Renal cortical epithelial cell (primary cell): ENCODE measurements around the gene NVL. TPM values are rescaled to one million over a fixed set of nuclear protein-coding genes. Genes with fewer than 3 reads are reported as not detected.

Source experiments
- DNase-seq: peaks from one replicate; pipeline ENCODE4 v3.0.0-alpha.2; 2011; ENCODE audit warnings: low read depth
- total RNA-seq: library from RNA; depleted of rRNA; stranded (reverse); fragments of >200 nt; gene quantifications from 2 replicates; pipeline ENCODE4 v1.2.3, GENCODE V29; 2014

NVL gene
- total RNA-seq, 1 donor from 2014 or later, result 32.1 TPM

DNA sequence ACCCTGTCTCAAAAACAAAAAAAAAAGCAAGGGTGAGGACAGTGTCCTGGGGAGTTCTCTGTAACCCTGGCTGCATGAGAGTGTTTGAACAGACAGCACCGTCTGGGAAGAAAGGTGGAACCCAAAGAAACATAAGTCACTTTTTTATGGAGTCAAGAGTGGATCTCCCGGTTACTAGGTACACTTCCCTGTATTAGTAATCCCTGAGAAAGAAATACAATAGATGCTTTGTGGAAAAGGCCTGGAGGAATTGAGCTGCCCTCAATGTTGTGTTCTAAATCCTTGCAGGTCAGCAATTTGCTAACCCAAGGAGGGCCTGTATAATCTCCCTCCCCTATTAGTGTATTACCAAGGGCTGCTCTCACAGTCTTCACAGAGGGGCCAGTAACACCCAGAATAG lies 130.3 kb downstream of the NVL start:
- peak; percentile 65 for DNase-seq

DNA sequence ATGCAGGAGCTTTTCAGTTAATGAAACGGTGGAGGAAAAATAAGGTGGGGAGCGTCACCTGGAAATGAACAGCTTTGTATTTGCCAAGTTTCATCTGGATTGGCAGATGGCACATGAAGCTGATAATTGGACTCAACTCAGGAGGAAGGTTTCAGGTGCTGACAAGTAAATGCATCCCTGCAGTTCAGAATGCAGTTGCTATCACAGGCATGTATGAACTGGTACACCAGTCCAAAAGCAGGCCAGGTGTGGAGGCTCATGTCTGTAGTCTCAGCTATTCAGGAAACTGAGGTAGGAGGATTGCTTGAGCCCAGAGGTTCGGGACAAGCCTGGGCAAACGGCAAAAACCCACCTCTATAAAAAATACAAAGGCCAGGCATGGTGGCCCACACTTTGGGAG lies 131.4 kb downstream of the NVL start:
- no peak for DNase-seq

DNA sequence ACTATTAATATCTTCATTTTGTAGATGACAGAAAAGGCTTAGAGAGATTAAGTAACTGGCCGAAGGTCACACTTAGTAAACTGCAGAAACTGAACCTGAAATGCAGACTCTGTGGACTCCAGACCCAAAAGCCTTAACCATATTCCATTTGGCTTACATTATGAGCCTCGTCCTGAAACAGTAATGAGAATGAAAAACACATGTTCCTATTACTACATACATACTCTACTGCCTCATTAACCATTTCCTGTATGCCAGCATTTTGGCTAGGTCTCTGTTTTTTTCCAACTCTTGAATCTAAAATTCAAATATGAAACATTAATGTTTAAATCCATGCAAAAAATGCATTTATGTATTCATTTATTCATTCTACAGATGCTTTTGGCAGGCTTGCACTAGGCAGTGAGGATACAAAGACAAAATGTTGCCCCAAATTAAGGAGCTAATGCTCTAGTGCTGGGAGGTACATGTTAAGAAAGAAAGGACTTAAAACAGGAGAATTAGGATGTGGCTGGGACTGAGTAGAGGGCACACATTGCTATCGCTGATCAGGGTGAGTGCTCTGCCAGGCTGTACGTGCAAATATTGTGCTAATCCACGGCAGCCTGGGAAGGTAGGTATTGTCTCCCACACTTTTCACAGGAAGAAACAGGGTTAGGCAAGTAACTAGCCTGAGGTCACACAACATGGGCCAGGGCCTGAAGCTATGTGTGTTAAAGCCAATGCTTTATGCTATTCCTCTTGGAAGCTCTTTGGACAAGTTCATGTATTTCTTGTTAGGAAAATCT lies 133.0 kb downstream of the NVL start:
- no peak for DNase-seq

DNA sequence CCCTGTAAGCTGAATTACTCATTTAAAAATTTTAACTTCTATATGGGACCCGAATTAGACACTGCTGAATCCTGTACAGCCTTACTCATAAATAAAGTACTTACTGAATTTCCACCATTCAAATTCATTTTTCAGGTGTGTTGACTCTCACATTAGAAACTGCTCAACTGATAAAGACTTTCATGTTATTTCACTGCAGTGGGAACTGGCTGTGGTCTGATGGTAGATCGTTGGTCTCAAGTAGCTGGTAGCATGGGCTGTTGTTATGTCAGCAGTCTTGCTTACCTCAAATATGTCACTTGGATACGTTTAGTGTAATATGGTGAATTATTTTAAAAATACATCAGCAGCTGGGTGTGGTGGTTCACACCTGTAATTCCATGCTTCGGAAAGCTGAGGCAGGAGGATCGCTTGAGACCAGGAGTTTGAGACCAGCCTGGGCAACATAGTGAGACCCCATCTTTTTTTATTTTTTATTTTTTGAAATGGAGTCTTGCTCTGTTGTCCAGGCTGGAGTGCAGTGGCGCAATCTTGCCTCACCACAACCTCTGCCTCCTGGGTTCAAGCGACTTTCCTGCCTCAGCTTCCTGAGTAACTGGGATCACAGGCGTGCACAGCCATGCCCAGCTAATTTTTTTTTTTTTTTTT lies 136.5 kb downstream of the NVL start:
- no peak for DNase-seq

DNA sequence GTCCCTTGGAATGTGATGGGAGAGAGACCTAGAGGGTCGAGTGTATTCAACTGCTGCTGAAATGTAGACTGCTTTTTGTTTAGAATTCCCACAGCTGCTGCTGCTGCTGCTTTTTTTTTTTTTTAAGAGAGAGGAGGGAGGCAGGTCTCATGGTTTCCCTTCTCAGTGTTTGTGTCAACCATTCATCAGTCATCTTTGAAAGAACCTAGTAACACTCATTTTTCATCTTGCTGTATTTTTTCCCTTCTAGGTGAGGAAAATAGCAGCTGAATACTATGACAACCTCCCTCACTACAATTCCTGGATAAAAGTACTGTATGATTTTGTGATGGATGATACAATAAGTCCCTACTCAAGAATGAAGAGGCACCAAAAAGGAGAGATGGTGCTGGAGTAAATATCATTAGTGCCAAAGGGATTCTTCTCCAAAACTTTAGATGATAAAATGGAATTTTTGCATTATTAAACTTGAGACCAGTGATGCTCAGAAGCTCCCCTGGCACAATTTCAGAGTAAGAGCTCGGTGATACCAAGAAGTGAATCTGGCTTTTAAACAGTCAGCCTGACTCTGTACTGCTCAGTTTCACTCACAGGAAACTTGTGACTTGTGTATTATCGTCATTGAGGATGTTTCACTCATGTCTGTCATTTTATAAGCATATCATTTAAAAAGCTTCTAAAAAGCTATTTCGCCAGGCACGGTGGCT lies 137.7 kb downstream of the NVL start:
- no peak for DNase-seq

DNA sequence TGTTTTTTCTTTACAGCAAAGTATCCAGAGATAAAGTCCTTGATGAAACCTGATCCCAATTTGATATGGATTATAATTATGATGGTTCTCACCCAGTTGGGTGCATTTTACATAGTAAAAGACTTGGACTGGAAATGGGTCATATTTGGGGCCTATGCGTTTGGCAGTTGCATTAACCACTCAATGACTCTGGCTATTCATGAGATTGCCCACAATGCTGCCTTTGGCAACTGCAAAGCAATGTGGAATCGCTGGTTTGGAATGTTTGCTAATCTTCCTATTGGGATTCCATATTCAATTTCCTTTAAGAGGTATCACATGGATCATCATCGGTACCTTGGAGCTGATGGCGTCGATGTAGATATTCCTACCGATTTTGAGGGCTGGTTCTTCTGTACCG lies 140.4 kb downstream of the NVL start:
- no peak for DNase-seq

DNA sequence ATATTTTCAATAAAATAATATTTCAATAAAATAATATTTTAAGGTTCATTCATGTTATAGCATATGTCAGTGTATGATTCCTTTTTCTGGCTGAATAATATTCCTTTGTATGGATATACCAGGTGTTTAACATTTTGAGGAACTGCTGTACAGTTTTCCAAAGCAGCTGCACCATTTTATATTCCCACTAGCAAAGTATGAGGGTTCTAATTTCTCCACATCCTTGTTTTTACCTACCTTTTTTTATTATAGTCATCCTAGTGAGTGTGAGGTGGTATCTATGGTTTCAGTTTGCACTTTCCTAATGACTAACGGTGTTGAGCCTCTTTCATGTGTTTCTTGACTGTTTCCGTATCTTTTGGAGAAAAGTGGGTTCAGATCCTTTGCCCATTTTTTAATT lies 141.7 kb downstream of the NVL start:
- no peak for DNase-seq

DNA sequence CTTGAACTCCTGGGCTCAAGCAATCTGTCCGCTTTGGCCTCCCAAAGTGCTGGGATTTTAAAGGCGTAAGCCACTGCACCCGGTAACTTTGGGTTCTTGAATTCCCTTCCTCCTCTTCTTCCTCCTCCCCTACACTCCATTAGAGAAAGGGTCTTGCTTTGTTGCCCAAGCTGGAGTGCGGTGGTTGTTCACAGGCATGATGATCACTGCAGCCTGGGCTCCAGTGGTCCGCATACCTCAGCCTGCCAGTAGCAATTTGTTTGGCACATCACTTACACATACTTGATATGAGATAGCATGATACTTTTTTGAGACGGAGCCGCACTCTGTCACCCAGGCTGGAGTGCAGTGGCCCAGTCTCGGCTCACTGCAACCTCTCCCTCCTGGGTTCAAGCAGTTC lies 144.8 kb downstream of the NVL start:
- DNase-seq, result no peak

DNA sequence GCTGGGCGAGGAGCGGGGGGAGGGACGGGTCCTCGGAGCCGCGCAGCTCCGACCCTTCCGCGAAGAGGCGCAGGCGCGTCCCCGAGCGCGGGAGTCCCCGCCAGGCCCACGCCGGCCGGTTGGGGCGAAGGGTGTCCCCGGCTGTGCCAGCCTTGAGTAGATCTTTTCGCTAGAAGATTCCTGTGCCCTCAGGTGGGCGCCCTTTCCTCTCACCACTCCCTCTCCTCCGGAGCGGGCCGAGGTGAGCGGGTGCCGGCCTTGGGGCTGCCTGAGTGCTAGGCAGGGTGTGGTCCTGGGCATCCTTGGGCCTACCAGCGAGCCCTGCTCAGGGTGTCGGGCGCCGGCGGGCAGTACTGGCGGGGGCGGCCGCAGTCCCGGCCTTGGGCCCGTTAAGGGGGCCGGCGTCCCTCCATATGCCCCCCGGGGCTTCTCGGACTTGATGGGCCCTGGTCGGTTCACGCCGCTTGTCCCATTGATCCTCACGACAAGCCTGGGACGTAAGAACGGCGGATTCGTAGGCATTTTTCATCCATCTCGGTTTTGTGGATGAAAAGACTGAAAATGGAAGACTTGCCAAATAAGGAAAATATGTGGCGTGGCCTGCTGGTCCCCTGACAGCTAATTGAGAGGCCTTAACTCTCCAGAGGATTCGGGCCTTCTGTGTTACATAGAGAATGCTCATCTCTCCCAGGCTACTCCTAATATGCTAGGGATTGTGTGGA lies 146.2 kb downstream of the NVL start:
- peak; percentile 43 for DNase-seq

DNA sequence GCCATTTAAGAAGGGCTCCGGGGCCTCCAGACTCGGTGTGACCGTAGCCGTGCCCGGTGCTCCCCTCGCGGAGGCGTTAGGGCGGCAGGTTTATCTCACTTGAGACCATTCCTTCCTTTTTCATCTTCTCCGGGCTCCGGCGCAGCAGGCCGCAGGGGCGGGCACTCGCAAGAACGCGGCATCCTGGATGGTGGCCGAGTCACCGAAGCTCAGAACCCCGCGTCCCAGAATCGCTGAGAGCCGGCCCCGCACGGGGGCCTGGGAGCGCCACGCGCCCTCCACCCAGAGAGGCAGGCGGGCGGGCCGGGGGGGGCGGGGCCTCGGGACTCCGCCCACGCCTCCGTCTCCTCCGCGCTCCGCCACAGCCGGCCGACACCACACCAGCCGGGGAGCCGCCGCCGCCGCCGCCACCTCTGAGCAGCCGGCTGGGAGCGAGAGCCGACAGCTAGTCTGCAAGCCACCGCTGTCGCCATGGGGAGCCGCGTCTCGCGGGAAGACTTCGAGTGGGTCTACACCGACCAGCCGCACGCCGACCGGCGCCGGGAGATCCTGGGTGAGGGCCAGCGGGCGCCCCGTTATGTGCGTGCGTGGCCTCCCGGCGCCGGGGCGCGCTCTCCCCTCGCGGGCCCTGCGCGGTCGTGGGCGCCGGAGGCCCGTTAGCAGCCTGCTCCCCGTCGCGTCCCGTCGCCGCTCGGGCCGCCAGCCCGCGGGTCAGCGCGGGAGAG lies 146.9 kb downstream of the NVL start, which contains the start of gene DEGS1:
Gene DEGS1, plus strand, starts transcription at position 375 of the 725 bp plus-strand sequence. Its CDS starts 97 bp downstream, at position 472.
- DNase-seq, result no peak

DNA sequence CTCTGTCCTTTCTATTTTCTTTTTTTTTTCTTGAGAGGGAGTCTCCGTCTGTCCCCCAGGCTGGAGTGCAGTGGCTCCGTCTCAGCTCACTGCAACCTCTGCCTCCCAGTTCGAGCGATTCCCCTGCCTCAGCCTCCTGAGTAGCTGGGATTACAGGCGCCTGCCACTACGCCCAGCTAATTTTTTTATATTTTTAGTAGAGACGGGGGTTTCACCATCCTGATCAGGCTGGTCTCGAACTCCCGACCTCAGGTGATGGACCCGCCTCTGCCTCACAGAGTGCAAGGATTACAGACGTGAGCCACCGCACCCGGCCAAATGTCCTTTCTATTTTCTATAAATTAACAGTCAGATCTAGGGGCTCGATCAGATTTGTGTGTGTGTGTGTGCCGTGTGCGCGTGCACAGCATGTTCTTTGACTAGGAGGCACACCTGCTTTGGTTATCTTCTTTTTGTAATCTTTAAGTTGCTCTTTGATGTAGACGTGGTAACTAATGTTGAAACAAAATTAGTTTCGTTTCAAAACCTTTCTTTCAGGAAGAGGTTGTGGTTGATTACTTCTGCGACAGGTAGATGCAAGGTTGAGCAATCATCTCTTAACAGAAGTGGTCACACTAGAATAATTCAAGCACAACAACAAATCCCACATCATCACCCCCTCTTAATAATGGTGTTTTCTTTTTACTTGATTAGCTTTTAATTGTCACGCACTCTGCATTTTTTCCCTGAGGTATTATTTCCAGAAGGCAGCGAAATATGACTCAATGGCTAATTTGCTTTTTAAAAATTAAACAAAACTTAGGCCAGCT lies 147.7 kb downstream of the NVL start:
- peak; percentile 98 for DNase-seq

DNA sequence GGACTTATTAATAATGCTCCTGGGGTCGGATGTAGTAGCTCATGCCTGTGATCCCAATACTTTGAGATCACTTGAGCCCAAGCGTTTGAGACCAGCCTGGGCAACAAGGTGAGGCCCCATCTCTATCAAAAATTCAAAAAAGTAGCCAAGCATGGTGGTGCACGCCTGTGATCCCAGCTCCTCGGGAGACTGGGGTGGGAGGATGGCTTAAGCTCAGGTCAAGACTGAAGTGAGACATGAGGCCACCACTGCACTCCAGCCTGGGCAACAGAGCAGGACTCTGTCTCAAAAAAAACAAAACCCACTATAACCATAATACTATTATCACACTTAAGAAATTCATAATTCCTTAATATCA lies 148.5 kb downstream of the NVL start:
- no peak for DNase-seq

DNA sequence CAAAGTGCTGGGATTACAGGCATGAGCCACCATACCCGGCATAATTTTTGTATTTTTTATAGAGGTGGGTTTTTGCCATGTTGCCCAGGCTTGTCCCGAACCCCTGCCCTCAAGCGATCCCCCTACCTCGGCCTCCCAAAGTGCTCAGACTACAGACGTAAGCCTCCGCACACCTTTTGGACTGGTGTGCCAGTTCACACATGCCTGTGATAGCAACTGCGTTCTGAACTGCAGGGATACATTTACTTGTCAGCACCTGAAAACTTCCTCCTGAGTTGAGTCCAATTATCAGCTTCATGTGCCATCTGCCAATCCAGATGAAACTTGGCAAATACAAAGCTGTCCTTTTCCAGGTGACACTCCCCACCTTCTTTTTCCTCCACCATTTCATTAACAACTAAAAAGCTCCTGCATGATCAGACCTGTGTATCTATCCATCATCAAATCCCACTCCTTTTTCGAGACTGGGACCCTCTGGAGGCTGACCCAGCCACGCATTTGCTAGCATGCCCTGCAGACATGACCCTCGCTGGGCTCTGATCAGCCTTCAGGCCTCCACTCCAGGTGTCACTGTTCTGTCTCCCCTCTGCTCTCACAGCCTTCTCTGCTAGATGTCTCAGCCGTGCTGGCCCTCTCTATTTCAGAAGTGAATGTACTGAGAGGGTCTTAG lies 149.1 kb downstream of the NVL start:
- no peak for DNase-seq

DNA sequence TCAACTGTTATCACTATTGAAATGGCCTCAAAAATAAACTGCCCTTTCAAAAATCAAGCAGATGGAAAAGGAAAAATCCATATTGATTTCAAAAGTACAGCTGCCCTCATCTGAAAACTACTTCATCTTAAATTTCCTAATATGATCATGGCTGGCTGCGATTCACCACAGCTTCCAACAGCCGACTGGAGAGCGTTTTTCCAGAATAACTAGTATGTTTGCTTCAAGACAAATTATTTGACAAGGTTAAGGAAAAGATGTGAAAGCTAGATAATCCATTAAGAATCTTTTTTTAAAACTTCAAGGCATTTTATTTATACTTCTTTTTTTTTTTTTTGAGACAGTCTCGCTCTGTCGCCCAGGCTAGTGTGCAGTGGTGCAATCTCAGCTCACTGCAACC lies 151.1 kb downstream of the NVL start:
- DNase-seq, result no peak

DNA sequence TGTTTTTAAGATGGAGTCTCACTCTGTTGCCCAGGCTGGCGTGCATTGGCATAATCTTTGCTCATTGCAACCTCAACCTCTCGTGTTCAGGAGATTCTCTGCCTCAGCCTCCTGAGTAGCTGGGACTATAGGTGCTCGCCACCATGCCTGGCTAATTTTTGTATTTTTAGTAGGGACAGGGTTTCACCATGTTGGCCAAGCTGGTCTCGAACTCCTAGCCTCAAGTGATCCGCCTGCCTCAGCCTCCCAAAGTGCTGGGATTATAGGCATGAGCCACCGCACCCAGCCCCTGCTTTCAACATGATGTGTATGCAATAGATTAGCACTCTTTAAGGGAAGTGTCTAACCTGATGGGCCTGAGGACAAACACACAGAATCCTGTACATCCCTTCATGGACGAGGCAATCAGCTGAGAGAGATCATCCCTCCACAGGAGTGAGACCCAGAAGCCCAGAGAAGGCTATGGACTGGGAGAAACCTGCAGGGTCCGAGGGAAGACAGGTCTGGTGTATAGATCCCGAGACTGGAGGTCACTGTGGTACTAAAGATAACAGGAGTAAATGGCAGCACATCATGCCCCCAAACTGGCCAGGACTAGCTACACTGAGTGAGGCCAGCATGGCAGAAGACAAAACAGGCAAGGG lies 152.5 kb downstream of the NVL start:
- no peak for DNase-seq
